ENCODE results near the gene AKAP8L.

Gene AKAP8L

DNA sequence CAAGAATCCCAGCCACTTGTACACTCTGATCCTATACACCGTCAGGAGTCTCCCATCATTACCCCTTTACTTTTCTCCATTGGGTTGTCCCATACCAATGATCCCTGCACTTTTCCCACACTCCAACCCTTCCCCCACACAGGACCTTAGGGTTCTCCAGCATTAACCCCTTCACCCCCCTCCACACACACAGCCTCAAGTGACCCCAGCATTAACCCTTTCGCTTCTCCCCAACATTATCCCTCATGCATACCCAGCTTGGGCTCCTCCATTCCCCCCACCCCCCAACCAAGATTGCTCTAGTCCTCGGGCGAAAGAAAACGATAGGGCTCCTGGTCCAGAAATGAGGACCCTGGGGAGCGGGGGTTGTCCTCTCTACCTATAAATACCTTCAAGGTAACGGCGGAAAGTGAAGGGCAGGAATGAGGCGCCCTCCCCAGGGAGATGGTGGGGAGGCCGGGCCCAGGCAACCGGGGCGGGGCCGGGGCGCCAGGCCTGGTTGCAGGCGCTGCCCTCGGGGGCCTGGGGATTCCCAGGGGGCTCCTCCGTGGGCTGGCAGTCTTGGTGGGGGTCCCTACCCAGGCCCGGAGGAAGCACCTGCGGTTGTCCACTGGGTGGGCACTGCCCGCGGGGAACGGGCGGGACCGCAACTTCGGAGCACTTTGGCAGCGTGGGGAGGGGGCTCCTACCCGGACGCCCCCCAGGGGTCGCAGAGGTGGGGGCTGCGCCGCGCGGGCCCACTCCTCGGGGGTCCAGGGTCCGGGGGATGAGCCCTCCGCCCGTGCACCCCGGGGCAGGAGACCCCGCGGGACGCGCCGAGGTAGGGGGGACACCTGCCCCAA lies 30.2 kb upstream of the AKAP8L start:
- no peak for DNase-seq (ENCODE audit: extremely low read depth in 1 of 2, low read depth in 1 of 2)

DNA sequence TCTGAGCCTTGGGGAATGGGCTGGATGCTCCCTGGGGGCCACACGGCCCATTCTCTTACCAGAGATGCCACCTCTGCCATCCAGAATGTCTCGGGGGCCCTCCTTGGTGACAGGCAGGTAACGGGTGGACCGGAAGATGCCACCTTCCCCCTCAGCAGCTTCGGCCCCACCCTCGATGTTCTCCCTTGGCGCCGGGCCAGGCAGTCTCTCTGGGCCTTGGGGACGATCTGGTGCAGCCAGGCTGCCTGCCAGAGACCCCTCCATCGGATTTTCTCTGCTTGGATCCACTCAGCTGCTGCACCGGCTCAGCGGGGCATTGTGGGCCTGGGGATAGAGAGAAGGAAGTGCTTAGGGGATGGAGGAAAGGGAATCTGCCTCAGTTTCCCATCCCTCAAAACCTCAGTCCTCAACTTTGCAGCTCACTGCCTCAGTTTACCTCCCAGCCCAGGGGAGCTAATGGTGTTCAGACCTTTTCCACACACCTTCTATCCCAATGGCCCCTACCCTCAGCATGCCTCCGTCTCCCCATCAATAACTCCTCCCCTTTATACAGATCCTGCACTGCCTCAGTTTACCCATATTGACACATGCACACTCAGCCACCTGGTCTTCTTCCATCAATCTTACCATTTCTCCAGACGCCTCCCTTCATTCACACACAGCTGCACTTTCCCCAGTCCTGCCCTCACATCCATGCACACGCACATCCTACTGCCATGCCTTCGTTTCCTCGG lies 29.4 kb upstream of the AKAP8L start:
- no peak for DNase-seq (ENCODE audit: extremely low read depth in 1 of 2, low read depth in 1 of 2)

DNA sequence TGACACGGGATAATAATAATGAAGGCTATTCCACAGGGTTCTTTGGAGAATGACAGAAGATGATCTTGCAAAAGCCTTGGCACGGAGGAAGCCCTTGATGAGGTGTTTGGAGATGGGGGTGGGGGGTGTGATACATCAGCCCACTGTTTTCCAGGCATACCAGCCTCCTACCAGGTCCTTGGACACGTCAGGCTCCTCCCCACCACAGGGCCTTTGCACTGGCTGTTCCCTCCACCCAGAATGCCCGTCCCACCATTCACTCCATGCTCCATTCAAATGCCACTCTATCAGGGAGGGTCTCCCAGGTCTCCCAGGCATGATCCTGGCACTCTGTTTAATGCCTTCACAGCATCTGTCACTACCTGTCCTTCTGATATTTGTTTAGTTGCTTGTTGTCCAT lies 28.3 kb upstream of the AKAP8L start:
- DNase-seq (ENCODE audit: extremely low read depth in 1 of 2, low read depth in 1 of 2), result no peak

DNA sequence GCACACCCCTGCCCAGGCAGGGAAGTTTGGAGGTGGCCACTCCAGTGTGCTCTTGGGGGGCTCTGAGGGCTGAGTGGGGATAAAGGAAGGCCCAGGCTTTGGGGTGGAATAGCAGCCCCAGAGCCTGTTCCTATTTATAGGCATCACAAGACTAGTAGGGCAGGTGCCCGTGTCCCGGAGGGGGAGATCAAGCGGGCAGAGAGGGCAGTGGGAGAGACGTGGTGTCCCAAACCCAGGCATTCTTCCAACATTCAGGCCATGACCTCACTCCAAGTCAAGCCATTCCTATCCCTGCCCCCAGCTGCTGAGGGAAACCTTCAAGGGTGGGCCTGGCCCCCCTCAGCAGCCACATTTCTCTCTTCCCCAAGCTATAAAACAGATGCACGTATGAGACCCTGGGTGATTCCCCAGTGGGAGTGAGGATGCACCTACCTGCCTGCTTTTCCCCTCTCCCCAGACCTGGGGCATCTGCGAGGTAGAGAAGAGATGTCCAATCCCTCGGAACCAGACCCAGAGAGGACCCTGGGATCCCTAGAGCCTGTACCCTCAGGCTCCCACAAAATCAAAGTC lies 27.1 kb upstream of the AKAP8L start:
- DNase-seq (ENCODE audit: extremely low read depth in 1 of 2, low read depth in 1 of 2), result no peak

DNA sequence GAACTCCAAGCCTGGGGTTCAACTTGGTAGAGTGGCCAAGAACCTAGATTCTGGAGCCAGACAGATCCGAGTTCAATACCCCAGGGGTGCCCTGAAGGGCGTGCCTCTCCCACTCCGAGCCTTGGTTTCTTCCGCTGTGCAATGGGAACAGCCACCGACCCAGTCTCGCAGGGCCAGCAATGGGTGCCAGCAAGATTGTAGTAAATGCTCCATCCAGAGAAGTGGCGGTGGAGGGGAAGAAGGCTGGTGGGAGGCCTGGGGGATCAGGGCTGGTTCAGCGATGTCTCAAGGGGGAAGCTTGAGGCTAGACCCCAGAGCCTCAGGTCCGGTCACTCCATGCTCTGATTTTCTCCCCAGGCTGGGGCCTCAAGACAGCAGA lies 26.4 kb upstream of the AKAP8L start:
- no peak for DNase-seq (ENCODE audit: extremely low read depth in 1 of 2, low read depth in 1 of 2)

DNA sequence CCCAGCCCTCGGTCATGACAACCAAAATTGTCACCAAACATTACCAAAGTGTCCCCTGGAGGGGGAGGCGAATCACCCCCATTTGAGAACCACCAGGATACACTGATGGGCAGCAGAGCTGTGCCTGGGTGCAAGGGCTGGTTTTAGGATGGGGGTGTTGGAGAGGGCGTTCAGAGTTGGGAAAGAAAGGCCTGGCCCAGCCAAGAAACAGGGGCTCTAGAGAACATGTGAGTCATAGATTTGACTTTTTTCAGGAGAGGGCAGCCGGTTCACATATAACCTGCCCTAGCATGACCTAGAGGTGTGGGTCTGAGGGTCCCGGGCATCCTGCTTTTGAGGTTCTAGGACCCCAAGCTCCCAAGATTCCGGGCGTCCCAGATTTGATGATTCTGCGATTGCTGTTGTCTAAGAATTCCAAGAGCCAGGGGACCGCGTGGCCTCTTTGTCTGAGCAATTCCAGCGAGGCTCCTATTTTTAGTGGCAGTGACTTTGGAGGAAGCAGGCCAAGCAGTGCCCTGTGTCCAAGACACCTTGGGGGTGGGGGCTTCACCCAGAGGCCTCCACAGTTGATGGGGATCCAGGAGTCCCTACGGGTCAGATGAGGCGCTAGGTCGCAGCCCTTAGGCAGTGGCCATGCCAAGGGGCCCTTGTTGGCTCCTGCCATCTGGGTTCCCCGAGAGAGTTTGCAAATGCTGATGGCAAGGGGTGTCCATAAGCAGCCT lies 25.9 kb upstream of the AKAP8L start:
- DNase-seq (ENCODE audit: extremely low read depth in 1 of 2, low read depth in 1 of 2), result no peak

DNA sequence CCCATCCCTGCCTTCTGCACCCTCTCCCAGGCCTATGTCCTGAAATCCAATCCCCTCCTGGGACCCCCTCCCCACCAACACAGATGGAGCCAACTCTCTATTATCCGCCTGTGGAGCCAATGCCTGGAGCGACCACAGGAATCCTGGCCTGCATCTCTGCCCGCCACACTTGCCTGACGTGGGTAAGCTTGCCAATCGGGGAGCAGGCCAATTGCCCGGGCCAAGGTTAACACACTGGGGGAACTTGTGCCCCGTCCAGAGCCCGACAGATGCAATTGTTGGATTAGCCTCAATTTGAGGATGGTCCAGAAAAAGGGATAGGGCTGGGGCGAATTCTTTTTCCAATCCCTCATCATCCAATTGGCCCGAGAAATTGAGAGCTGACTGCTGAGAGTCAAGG lies 25.1 kb upstream of the AKAP8L start:
- no peak for DNase-seq (ENCODE audit: extremely low read depth in 1 of 2, low read depth in 1 of 2)

DNA sequence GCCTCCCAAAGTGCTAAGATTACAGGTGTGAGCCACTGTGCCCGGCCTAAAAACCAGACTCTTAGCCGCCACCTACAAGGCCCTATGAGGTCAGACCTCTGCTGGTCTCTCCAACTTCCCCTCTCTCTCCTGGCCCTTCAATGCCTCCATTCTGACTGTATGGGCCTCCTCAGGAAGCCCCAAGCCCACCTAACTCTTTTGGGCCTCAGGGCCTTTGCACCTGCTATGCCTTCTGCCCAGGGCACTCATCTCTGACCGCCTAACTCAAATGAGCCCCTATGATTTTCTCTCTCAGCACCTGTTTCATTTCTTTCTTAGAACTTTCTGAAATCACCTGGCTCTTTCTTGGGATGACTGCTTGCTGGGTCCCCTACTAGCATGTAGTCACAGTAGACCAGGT lies 24.5 kb upstream of the AKAP8L start:
- no peak for DNase-seq (ENCODE audit: extremely low read depth in 1 of 2, low read depth in 1 of 2)

DNA sequence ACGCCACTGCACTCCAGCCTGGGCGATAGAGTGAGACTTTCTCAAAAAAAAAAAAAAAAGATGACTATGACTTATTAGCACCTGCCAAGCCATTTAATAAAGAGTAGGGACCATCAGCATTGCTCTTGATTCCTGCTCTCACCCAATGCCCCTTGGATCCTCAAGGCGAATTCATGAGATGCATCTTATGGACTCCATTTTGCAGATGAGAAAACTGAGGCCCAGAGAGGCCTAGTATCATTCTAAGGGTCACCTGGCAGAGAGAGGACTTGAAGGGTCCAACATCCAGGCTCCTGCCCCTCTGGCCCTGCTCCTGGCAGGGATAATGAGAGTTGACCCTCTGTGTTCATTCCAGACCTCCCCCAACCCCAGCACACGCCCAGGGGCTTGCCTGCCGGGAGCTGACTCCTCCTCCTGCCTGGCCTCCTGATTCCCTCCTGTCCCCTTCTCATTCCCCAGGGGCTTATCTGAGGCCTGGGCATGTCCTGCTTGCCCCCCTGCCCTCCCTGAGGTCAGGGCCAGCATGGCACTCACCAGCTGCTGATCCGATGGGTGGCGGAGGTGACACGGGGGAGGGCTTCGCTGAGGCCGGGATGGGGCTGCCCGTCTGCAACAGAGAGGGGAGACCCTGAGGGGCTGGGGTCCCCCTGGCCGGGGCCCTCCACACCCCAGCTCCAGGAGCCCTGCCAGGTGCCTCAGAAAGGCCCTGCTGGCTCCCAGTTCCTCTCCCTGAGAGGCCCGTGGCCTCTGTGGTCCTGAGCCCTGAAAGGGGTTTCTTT lies 23.5 kb upstream of the AKAP8L start:
- no peak for DNase-seq (ENCODE audit: extremely low read depth in 1 of 2, low read depth in 1 of 2)

DNA sequence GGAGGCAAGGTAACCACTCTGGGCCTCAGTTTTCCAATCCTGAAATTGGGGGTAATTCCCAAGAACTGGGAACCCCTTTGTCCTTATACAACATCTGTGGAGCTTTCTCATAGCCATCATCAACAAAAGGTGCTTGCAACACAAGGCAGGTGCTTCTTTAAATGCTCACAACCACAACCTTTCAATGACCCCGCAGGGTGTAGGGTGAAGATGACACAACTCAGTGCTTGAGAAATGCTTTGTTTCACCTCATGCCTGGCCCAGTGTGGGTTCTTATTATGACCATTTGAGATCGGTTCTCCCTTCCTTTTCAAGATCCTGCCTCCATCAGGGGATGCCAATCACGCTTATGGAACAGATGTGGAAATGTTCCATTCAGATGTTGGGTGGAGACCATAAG lies 22.5 kb upstream of the AKAP8L start:
- DNase-seq (ENCODE audit: extremely low read depth in 1 of 2, low read depth in 1 of 2), result no peak

DNA sequence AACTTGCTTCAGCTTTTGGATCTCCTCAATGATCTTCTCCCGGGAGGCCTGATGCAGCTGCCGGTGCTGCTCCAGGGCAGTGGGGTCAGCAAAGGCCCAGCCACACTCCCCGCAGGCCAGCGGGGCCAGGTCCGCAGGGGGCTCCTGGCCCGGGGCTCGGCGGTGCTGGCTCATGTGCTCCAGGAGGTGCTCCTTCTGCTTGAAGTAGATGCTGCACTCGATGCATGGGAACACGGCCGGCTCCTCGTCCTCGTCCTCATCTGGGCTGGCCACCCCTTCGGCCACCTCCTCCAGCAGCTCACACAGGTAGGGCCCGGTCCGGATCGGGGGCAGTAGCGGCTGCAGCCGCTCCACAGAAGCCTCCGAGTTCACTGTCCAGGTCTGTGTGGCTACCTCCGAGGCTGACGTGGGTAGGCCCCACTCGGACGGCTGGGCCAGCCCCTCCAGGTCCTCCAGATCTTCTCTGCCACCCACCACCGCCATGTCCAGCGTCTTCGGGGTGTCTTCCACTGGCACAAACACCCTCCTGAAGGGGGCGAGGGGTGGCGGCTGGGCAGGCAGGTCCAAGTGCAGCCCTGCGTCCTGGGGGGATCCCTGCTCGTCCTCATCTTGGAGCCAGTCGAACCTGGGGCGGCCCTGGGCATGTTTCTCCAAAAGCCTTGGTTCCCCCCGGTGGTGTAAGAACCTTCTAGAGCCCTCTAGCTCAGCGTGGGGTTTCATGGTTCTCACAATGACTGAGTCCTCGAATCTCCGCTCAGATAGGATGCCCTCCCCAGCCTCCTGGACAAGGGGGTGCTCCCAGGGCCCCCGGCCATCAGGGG lies 21.2 kb upstream of the AKAP8L start:
- no peak for DNase-seq (ENCODE audit: extremely low read depth in 1 of 2, low read depth in 1 of 2)

DNA sequence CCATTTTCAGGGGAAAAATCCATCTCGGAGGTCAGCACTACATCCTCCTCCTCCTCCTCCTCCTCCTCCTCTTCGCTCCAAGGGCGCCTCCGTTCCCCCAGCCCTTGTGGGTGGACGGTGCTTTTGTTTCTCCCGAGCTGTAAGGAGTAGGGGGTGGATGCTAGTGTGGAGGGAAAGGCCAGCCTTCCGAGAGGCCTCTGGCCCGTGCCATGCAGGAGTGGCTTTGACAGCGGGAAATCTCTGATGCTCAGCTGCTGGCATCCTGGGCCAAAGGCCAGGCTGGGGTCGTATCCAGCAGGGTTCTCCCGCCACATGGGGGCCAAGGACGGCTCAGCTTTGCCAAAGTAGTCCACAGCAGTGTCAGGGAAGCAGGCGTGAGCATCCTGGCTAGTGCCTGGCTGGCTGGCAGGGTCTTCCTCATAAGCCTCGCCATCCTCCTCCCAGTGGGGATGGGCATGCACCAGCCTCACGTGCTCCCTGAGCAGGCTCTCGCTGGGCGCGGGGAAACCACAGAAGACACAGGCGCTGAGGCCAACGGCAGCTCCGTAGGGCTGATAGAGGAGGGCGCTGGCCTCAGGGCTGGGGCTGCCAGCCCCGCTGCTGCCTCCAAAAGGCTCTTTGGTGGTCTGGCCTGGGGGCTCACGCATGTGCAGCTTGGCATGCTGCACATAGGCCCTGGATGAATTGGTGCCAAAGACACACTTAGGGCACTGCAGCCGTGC lies 20.5 kb upstream of the AKAP8L start:
- no peak for DNase-seq (ENCODE audit: extremely low read depth in 1 of 2, low read depth in 1 of 2)

DNA sequence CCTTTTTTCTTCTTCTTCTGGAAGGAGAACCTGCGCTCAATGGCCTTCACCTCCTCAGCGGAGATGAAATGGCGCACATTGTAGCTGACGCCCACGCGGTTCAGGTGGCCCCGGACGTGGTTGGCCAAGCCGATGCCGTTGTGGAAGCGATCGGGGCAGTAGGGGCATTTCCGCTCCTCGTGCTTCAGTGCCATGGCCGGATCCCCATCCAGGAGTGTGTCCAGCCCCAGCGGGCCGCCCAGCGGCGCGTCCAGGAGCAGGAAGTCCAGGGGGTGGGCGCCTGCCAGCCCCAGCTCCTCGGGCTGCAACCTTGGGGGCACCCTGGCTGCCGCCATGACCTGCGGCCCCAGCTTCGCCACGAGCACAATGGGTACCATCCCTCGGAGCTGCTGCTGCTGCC lies 19.8 kb upstream of the AKAP8L start:
- no peak for DNase-seq (ENCODE audit: extremely low read depth in 1 of 2, low read depth in 1 of 2)

DNA sequence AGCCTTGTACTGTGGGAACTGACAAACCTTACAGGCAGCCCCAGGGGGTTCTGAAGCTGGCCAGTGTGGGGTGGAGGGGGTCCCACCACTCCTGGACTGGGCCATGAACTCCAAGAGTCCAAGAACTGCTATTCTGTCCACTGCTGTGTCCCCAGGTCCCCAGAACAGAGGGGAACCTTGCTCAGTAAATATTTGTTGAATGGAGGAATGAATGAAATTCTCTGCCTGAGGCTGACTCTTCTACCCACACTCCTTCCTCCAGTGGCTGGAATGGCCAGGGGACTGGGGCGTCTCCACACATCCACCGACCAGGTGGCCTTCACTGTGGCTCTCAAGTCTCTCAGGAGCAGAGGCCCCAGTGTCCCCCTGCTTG lies 19.3 kb upstream of the AKAP8L start:
- DNase-seq (ENCODE audit: extremely low read depth in 1 of 2, low read depth in 1 of 2), result no peak

DNA sequence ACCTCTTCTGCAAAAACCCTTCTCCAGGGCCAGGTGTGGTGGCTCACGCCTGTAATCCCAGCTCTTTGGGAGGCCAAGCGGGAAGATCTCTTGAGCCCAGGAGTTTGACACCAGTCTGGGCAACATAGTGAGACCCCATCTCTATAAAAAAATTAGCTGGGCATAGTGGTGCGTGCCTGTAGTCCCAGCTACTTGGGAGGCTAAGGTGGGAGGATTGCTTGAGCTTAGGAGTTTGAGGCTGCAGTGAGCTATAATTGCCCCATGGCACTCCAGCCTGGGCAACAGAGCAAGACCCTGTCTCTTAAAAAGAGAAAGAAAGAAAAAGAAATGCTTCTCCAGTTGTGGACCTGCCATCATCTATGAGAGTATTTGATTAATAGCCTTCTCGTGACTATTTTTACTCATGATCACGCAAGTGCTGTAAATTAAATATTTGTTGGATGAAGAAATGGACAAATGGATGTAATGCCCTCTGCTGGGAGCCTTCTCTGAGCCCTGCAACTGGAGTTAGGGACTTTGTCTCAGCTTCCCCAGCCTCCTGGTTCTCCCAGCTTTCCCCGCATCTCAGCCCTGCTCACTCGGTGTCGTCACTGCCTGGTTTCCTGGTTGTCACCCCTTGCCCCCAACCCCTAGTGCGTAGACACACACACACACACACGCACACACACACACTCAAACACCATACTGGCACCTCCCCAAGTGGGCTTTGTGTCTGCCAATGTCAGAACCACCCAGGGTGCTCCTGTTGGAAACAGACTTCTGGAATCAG lies 18.8 kb upstream of the AKAP8L start:
- no peak for DNase-seq (ENCODE audit: extremely low read depth in 1 of 2, low read depth in 1 of 2)

DNA sequence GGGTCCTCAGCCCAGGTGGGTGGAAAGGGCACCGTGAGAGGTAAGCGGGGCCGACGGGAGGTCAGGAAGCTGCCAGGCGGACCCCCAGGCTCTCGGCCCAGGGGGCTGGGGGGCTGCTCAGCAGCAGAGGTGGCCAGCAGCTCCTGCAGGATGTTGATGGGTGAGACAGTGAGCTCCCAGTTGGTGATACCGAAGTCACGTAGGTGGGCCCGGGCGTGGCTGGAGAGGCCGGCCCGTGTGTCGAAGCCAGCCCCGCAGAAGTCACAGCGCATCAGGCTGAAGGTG lies 18.0 kb upstream of the AKAP8L start:
- DNase-seq (ENCODE audit: extremely low read depth in 1 of 2, low read depth in 1 of 2), result no peak

DNA sequence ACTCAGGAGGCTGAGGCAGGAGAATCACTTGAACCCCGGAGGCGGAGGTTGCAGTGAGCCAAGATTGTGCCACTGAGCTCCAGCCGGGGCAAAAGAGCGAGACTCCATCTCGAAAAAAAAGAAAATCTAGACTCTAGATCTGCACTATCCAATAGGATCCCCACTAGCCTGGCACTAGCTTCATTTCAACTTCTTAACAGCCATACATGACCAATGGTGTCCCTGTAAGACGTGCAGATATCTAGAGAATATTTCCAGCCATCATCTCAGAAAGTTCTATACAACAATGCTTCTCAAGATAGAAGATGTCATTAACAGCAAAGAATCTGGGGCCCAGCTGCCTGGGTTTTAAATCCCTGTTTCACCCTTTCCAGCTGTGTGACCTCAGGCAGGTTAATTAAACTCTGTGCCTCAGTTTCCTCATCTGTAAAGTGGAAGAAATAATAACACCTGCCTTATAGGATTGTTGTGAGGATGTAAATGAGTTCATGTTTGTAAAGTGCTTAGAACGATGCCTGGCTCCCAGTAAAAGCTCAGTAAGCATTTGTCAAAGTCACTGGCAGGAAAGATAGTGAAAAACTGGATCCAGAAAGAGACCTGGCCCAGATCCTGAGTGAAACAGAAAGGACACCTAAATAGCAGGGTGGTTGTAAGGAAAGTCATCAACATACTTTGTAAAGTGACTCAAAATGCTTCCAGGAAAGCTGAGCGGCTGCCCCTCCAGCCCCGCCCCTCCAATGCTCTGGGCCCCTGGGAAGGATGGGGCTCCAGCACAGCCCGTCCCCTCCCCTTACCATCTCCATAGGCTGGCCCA lies 17.4 kb upstream of the AKAP8L start:
- DNase-seq (ENCODE audit: extremely low read depth in 1 of 2, low read depth in 1 of 2), result no peak

DNA sequence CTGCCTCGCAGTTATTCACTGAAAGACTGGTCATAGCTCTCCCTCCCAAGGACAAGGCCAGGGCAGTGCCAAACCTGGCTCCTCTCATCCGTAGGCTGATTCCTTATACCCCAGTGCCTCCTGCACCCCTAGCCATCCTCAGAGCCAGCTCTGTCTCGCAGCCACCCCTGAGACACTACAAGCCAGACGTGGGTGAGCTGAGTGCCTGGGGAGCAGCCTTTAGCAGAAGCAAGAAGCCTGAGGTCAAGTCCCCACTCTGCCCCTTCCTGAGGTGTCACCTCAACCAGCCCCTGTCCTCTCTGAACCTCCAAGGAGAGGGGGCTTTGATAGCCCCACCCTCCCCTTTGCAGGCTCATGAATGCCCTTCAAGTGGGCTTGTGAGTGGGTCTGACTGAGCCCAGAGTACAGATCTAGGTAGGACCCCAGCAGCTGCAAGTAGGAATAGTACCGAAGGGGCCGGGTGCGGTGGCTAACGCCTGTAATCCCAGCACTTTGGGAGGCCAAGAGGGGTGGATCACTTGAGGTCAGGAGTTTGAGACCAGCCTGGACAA lies 14.8 kb upstream of the AKAP8L start:
- no peak for DNase-seq (ENCODE audit: extremely low read depth in 1 of 2, low read depth in 1 of 2)

Measured in activated CD8-positive, alpha-beta memory T cell treated with anti-CD3 and anti-CD28 coated beads for 1 hour (primary cell).